Measurements from ENCODE around the gene RBM45. TPM values are rescaled to one million over a fixed set of nuclear protein-coding genes. Genes with fewer than 3 reads are reported as not detected.

RBM45 gene
- total RNA-seq, 1 experiment from 2014 or later, result 7.4 TPM

DNA sequence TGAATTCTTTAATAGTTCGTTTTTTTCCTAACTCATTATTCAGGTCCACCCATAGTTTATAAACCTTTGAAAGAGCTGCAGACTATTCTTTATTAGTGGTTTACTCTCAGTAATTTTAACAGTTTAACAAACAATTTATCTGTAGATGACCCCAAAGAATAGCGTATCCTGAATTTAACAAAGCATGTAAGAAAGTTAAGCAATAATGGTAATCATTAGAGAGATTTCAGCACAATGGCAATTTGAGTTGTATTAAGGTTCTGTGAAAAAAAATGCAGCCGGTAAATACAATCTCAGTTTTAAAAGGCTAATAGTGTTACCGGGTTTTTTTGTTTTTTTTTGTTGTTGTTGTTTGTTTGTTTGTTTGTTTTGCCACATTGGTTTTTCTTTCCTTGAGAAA is 40.3 kb downstream of the RBM45 start:
- H4K20me1 ChIP-seq (ENCODE audit: insufficient read depth), result no peaks in the 10 kb centered on the region
- ChIA-PET CTCF (no interaction called here), POLR2A (no interaction called here), RAD21 (ENCODE audit: low non-redundant PET in 1 of 2, low total read pairs in 2 of 2, uncharacterized antibody in 2 of 2, unreplicated experiment in 2 of 2) (no interaction called here)
- H3K36me3 ChIP-seq (ENCODE audit: control insufficient read depth in 1 of 2, insufficient read depth in 2 of 2, low read length in 2 of 2), result no peaks in the 10 kb centered on the region
- TF ChIP-seq EZH2phosphoT487 (IDR thresholded peaks at IDR 0.05; ENCODE audit: borderline replicate concordance) (no peak), YY1 (IDR thresholded peaks at IDR 0.05; ENCODE audit: extremely low read depth, insufficient replicate concordance, low read depth, low read length) (no peak), ELF1 (IDR thresholded peaks at IDR 0.05; ENCODE audit: borderline replicate concordance, low read depth) (no peak), SRF (IDR thresholded peaks at IDR 0.05; ENCODE audit: low read depth) (no peak)
- TF ChIP-seq, protein P1, sequence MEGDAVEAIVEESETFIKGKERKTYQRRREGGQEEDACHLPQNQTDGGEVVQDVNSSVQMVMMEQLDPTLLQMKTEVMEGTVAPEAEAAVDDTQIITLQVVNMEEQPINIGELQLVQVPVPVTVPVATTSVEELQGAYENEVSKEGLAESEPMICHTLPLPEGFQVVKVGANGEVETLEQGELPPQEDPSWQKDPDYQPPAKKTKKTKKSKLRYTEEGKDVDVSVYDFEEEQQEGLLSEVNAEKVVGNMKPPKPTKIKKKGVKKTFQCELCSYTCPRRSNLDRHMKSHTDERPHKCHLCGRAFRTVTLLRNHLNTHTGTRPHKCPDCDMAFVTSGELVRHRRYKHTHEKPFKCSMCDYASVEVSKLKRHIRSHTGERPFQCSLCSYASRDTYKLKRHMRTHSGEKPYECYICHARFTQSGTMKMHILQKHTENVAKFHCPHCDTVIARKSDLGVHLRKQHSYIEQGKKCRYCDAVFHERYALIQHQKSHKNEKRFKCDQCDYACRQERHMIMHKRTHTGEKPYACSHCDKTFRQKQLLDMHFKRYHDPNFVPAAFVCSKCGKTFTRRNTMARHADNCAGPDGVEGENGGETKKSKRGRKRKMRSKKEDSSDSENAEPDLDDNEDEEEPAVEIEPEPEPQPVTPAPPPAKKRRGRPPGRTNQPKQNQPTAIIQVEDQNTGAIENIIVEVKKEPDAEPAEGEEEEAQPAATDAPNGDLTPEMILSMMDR (IDR thresholded peaks at IDR 0.05 in 2 of 3, conservative IDR thresholded peaks at IDR 0.05 in 1 of 3; ENCODE audit: borderline replicate concordance in 1 of 3, insufficient read depth in 1 of 3, low read depth in 2 of 3, low read length in 2 of 3), result no peak
- TF ChIP-seq, protein P2, sequence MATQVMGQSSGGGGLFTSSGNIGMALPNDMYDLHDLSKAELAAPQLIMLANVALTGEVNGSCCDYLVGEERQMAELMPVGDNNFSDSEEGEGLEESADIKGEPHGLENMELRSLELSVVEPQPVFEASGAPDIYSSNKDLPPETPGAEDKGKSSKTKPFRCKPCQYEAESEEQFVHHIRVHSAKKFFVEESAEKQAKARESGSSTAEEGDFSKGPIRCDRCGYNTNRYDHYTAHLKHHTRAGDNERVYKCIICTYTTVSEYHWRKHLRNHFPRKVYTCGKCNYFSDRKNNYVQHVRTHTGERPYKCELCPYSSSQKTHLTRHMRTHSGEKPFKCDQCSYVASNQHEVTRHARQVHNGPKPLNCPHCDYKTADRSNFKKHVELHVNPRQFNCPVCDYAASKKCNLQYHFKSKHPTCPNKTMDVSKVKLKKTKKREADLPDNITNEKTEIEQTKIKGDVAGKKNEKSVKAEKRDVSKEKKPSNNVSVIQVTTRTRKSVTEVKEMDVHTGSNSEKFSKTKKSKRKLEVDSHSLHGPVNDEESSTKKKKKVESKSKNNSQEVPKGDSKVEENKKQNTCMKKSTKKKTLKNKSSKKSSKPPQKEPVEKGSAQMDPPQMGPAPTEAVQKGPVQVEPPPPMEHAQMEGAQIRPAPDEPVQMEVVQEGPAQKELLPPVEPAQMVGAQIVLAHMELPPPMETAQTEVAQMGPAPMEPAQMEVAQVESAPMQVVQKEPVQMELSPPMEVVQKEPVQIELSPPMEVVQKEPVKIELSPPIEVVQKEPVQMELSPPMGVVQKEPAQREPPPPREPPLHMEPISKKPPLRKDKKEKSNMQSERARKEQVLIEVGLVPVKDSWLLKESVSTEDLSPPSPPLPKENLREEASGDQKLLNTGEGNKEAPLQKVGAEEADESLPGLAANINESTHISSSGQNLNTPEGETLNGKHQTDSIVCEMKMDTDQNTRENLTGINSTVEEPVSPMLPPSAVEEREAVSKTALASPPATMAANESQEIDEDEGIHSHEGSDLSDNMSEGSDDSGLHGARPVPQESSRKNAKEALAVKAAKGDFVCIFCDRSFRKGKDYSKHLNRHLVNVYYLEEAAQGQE (IDR thresholded peaks at IDR 0.05; ENCODE audit: low read depth), result no peak
- TF ChIP-seq, protein P3, sequence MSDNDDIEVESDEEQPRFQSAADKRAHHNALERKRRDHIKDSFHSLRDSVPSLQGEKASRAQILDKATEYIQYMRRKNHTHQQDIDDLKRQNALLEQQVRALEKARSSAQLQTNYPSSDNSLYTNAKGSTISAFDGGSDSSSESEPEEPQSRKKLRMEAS (IDR thresholded peaks at IDR 0.05), result no peak
- no peaks in the 10 kb centered on the region for H3K9me2 ChIP-seq (ENCODE audit: insufficient read depth)
- H3K9me3 ChIP-seq (ENCODE audit: control insufficient read depth in 1 of 2, insufficient read depth in 1 of 2, low read depth in 1 of 2, low read length in 2 of 2), result no peaks in the 10 kb centered on the region
- DNase-seq (ENCODE audit: low read depth, low spot score) (no peak), ATAC-seq (no peak)
- intact Hi-C loops (cut with micrococcal nuclease), result no loop called here
- no peak overlapping the region for H3K4me2 ChIP-seq (ENCODE audit: low read length)
- no peaks in the 10 kb centered on the region for H3K79me2 ChIP-seq (ENCODE audit: insufficient read depth, low read length)
- H3K4me1 ChIP-seq (ENCODE audit: control insufficient read depth in 1 of 2, insufficient read depth in 2 of 2, low read length in 2 of 2), result no peaks in the 10 kb centered on the region
- no peak overlapping the region for H3K4me3 ChIP-seq (replicated peaks in 1 of 2; ENCODE audit: low read depth in 1 of 2, low read length in 2 of 2)
- no TSS peak for BruUV-seq (replicated peaks)
- no peaks in the 10 kb centered on the region for H3K27me3 ChIP-seq (ENCODE audit: insufficient read depth, low read length)
- H3K27ac ChIP-seq (ENCODE audit: low read depth, low read length), result no peak overlapping the region
- H3K9ac ChIP-seq (ENCODE audit: low read length), result no peak overlapping the region
- peak overlapping the region; percentile 54 for H2AFZ ChIP-seq (ENCODE audit: low read depth, low read length, poor library complexity, severe bottlenecking)

Data from HCT116 (cell line).